GM18498 (cell line): Measurements from ENCODE around the gene B9D1.

Experiments used
- ATAC-seq: cut with Tn5 transposase; IDR thresholded peaks from one replicate; pipeline ENCODE4 v1.9.1; 2021; ENCODE audit warnings: mild to moderate bottlenecking, moderate library complexity; ENCODE audit not compliant: unreplicated experiment

B9D1 gene

GRCh38 chr17:19325542-19325941 is 37.0 kb downstream of the B9D1 start:
- no peak for ATAC-seq

GRCh38 chr17:19322861-19323260 is 39.7 kb downstream of the B9D1 start:
- no peak for ATAC-seq

- no peak for ATAC-seq
Observed at GRCh38 chr17:19322129-19322505, 40.4 kb downstream of the B9D1 start.

GRCh38 chr17:19321481-19322128 is 40.9 kb downstream of the B9D1 start:
- ATAC-seq: no peak

- ATAC-seq: no peak
Observed at GRCh38 chr17:19320876-19321275, 41.6 kb downstream of the B9D1 start.

- ATAC-seq: no peak
Observed at GRCh38 chr17:19319771-19320505, 42.6 kb downstream of the B9D1 start.

GRCh38 chr17:19318611-19319010 is 43.9 kb downstream of the B9D1 start:
- no peak for ATAC-seq

- ATAC-seq: no peak
Observed at GRCh38 chr17:19317359-19318095, 45.0 kb downstream of the B9D1 start.

GRCh38 chr17:19316761-19317358 is 45.7 kb downstream of the B9D1 start:
- no peak for ATAC-seq

- no peak for ATAC-seq
Observed at GRCh38 chr17:19315104-19315503, 47.4 kb downstream of the B9D1 start.

- ATAC-seq: no peak
Observed at GRCh38 chr17:19313746-19314651, 48.5 kb downstream of the B9D1 start.

GRCh38 chr17:19313066-19313745 is 49.3 kb downstream of the B9D1 start:
- no peak for ATAC-seq

GRCh38 chr17:19312406-19312805 is 50.1 kb downstream of the B9D1 start:
- ATAC-seq: no peak

GRCh38 chr17:19311421-19312215 is 50.9 kb downstream of the B9D1 start:
- ATAC-seq: no peak

GRCh38 chr17:19311016-19311415 is 51.5 kb downstream of the B9D1 start:
- ATAC-seq: no peak

GRCh38 chr17:19310151-19310550 is 52.4 kb downstream of the B9D1 start:
- no peak for ATAC-seq

- ATAC-seq: no peak
Observed at GRCh38 chr17:19309701-19310100, 52.8 kb downstream of the B9D1 start.

GRCh38 chr17:19308398-19308797 is 54.1 kb downstream of the B9D1 start:
- ATAC-seq: no peak

GRCh38 chr17:19307521-19307920 is 55.0 kb downstream of the B9D1 start:
- no peak for ATAC-seq
